Esophagus muscularis mucosa (tissue), 4 donors: ENCODE measurements around the gene ARHGAP24. TPM values are rescaled to one million over a fixed set of nuclear protein-coding genes. Genes with fewer than 3 reads are reported as not detected.

Source experiments
- DNase-seq: peaks from one replicate; pipeline ENCODE4 v3.0.0-alpha.2; 2017; ENCODE audit errors: extremely low spot score
- H3K27ac ChIP-seq, 4 donors: fragments of 200-600 bp; sonication (generic); replicated peaks in 1 of 4; 1 replicate in 3 of 4; 2 replicates in 1 of 4; pipeline ENCODE4 v1.5.1; 2016 to 2019; ENCODE audit warnings: mild to moderate bottlenecking in 1 of 4
- H3K27me3 ChIP-seq, 4 donors: fragments of 200-600 bp; sonication (generic); one replicate each; pipeline versions ENCODE4 v1.5.1 to v1.6.0; 2016 to 2019
- H3K36me3 ChIP-seq, 4 donors: fragments of 200-600 bp; sonication (generic); one replicate each; pipeline ENCODE4 v1.5.1; 2016 to 2019
- H3K4me1 ChIP-seq, 4 donors: fragments of 200-600 bp; sonication (generic); one replicate each; pipeline ENCODE4 v1.5.1; 2016 to 2019
- H3K4me3 ChIP-seq, 4 donors: fragments of 200-600 bp; sonication (generic); 1 replicate in 2 of 4; 2 replicates in 2 of 4; pipeline ENCODE4 v1.5.1; 2016 to 2019; ENCODE audit warnings: mild to moderate bottlenecking in 4 of 4, moderate library complexity in 1 of 4
- H3K9me3 ChIP-seq, 4 donors: fragments of 200-600 bp; sonication (generic); 1 replicate in 3 of 4; 2 replicates in 1 of 4; pipeline ENCODE4 v1.5.1; 2016 to 2019
- CTCF ChIP-seq, 3 experiments: fragments of 200-600 bp in 2 of 3; fragments of 450-650 bp in 1 of 3; sonication (generic) in 2 of 3; IDR thresholded peaks; one replicate each; pipeline ENCODE4 v1.5.1; 2017 to 2019; ENCODE audit warnings: antibody characterized with exemption in 3 of 3, mild to moderate bottlenecking in 2 of 3, moderate library complexity in 1 of 3
- EP300 ChIP-seq: sonication (generic); formaldehyde crosslinking; IDR thresholded peaks from one replicate; pipeline ENCODE4 v1.6.1; 2017; ENCODE audit warnings: antibody characterized with exemption
- POLR2A ChIP-seq: fragments of 450-650 bp; IDR thresholded peaks from one replicate; pipeline ENCODE4 v1.6.1; 2017; ENCODE audit warnings: antibody characterized with exemption, moderate library complexity, mild to moderate bottlenecking, low read depth
- POLR2AphosphoS5 ChIP-seq, 2 donors: sonication (generic); formaldehyde crosslinking; IDR thresholded peaks; one replicate each; pipeline ENCODE4 v1.6.1; 2017; ENCODE audit warnings: antibody characterized with exemption in 2 of 2
- WGBS: methylation state at CpG from one replicate; pipeline ENCODE4 v1.1.5; 2018; 5-methylcytosine and 5-hydroxymethylcytosine counted together
- intact Hi-C: fragments of 100-400 bp; cut with DNase I; formaldehyde crosslinking; loops from one replicate; pipeline ENCODE4 v1.15.1; 2023
- total RNA-seq, 4 donors: library from RNA; depleted of rRNA; stranded (reverse); fragments of >200 nt; gene quantifications; one replicate each; pipeline versions ENCODE4 v1.1.0 to v1.2.1, GENCODE V29; 2016

Gene ARHGAP24
- total RNA-seq, 4 donors from 2014 or later = 17.6 to 30.2 (median 23.6) TPM

DNA sequence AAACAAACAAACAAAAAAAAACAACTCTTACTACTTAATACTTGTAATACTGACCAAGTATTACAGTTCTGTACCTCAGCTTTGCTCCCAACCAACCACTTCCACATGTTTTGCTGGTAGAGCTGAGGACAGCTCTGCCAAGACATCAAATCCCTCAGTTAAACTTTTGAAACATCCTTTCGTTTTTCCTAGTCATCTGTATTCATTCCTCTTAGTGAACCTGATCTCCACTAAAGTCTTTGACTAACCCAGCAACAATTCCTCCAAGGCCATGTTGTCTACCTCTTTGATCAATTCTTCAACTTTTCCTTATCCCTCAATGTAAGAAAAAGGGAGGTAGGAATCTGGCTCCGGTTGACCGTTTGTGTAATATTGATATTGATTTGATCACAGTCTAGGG is 247.5 kb downstream of the ARHGAP24 start:
- Histone ChIP-seq H3K4me1 (peaks cover 0 to 19% (median 13%) of the 10 kb centered on the region in 4 donors), H3K36me3 (no peaks in the 10 kb centered on the region), H3K27me3 (no peaks in the 10 kb centered on the region), H3K27ac (no peak overlapping the region), H3K9me3 (no peaks in the 10 kb centered on the region), H3K4me3 (no peak overlapping the region)
- no peak for DNase-seq
- WGBS = 89% methylated on average over 3 of the region's 3 CpGs
- TF ChIP-seq POLR2A (no peak), CTCF (IDR thresholded peaks at IDR 0.05) (no peak), EP300 (no peak)
- intact Hi-C loops = no loop called here

- no peaks in the 10 kb centered on the region for H3K9me3 ChIP-seq
- H3K27me3 ChIP-seq = no peaks in the 10 kb centered on the region
- TF ChIP-seq CTCF (IDR thresholded peaks at IDR 0.05) (no peak), EP300 (no peak), POLR2AphosphoS5 (IDR thresholded peaks at IDR 0.05) (no peak), POLR2A (no peak)
- DNase-seq = no peak
- no peak overlapping the region for H3K27ac ChIP-seq
- H3K4me1 ChIP-seq = peaks cover 0 to 23% (median 13%) of the 10 kb centered on the region in 4 donors
- no peaks in the 10 kb centered on the region for H3K36me3 ChIP-seq
- intact Hi-C loops = no loop called here
- 85% methylated on average over 2 of the region's 2 CpGs for whole genome bisulfite sequencing
- no peak overlapping the region for H3K4me3 ChIP-seq
These were observed 247.9 kb downstream of the ARHGAP24 start for GRCh38 chr4:85722807-85723206.

DNA sequence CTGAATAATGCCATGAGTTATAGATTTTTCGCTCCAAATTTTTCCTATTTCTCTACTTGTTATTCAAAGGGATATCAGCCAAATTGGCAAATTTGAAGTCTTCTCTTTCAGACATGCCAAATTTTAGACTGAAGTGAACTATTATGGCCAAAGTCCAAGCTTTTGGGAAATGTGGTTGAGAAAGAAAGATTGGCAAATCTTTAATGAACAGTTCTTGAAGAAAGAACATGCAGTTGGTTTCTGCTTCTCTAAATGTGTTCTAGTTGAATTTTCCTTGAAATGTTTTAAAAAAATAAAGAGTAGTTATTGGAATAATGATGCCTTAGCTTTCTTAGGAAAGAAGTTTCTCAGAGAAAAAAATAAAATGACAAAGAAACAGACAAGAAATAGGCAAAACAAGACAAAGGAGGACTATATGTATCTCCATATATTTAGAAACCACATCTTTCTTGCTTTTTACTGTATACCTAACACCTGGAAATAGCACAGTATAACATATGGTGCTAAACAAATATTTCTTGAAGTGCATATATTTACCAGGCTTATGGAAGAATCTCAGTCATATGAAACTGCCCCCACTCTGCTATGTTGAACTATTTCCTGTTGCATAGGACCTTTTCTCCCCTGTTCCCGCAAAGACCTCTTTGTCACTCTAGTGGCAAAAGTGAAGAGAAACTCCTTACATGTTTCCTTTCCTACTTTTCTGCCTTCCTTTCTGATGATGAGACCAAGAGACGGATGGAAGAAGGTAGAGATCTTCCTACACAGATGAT is 250.0 kb downstream of the ARHGAP24 start:
- TF ChIP-seq POLR2A = no peak
- no peak overlapping the region for H3K4me3 ChIP-seq
- no peaks in the 10 kb centered on the region for H3K9me3 ChIP-seq
- peak overlapping the region in 3 of 4 donors; percentile 23 to 54 (median 35) for H3K27ac ChIP-seq
- intact Hi-C loops = no loop called here
- H3K27me3 ChIP-seq = no peaks in the 10 kb centered on the region
- H3K4me1 ChIP-seq = peaks cover 0 to 27% (median 13%) of the 10 kb centered on the region in 4 donors
- WGBS = 79% methylated on average over 3 of the region's 3 CpGs
- DNase-seq = no peak
- no peaks in the 10 kb centered on the region for H3K36me3 ChIP-seq

DNA sequence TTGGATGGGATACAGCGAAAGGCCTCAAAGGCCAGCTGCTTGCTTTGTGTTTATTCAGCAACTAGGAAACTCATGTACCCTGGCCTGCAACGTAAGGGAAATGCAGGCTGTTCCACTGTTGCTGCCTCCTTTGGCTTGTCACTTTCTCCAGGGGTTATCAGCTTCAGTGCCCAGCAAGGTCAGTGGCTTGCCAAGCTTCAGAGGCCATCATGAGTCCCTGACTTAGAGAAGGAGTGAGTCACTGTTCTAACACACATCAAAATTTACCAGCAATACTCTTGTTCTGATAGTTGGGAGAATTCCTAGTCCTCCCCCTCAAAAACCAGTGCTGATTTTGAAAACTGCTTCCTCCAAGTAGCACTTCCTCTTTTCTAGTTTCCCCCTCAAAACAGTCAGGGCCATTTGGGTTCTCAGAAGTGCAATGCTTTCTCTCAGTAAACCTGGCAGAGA is 250.8 kb downstream of the ARHGAP24 start:
- TF ChIP-seq EP300 (no peak), CTCF (IDR thresholded peaks at IDR 0.05) (no peak), POLR2AphosphoS5 (IDR thresholded peaks at IDR 0.05) (no peak), POLR2A (no peak)
- intact Hi-C loops = no loop called here
- H3K9me3 ChIP-seq = no peaks in the 10 kb centered on the region
- no peaks in the 10 kb centered on the region for H3K36me3 ChIP-seq
- H3K4me1 ChIP-seq = peaks cover 0 to 27% (median 13%) of the 10 kb centered on the region in 4 donors
- H3K27ac ChIP-seq = peak overlapping the region in 3 of 4 donors; percentile 23 to 54 (median 35)
- 67% methylated on average over 2 of the region's 2 CpGs for WGBS
- no peak overlapping the region for H3K4me3 ChIP-seq
- DNase-seq = no peak
- no peaks in the 10 kb centered on the region for H3K27me3 ChIP-seq

DNA sequence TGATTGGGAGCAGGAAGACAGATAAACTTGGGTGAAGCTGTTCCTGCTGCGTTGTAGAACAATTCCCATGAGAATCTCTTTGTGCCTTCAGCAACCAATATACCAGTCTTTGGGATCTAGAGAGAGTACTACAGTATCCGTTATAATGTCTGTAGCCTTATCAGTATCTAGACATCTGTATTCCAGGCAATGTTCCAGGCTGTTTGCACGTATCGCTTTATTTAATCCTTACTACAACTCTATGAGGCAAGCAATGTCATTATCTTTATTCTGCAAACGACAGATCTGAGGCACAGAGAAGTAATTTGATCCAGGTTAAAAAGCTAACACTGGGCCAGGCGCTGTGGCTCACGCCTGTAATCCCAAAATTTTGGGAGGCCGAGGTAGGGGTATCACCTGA is 251.6 kb downstream of the ARHGAP24 start:
- H3K27ac ChIP-seq = peak overlapping the region in 1 of 4 donors; percentile 54
- TF ChIP-seq POLR2AphosphoS5 (IDR thresholded peaks at IDR 0.05) (no peak), EP300 (no peak), POLR2A (no peak), CTCF (IDR thresholded peaks at IDR 0.05) (no peak)
- peaks cover 0 to 27% (median 13%) of the 10 kb centered on the region in 4 donors for H3K4me1 ChIP-seq
- no peaks in the 10 kb centered on the region for H3K9me3 ChIP-seq
- H3K4me3 ChIP-seq = no peak overlapping the region
- DNase-seq = no peak
- no peaks in the 10 kb centered on the region for H3K27me3 ChIP-seq
- 92% methylated on average over 8 of the region's 8 CpGs for WGBS
- intact Hi-C loops = no loop called here
- H3K36me3 ChIP-seq = no peaks in the 10 kb centered on the region
